Endometrial microvascular endothelial cells (primary cell): Measurements from ENCODE around the gene CLEC4F. TPM values are rescaled to one million over a fixed set of nuclear protein-coding genes. Genes with fewer than 3 reads are reported as not detected.

Experiments
- in situ Hi-C: cut with HindIII; loops from 2 replicates; pipeline ENCODE4 v1.10.0; 2017; ENCODE audit warnings: low sequenced_read_pairs, low pct_unique_long_range_greater_than_20kb; ENCODE audit errors: inconsistent ontology term
- total RNA-seq: library from RNA; depleted of rRNA; stranded (reverse); fragments of >200 nt; gene quantifications from one replicate; pipeline ENCODE4 v1.2.3, GENCODE V29; 2015; ENCODE audit errors: inconsistent ontology term

The CLEC4F gene
- total RNA-seq, 1 donor from 2014 or later: not detected

DNA sequence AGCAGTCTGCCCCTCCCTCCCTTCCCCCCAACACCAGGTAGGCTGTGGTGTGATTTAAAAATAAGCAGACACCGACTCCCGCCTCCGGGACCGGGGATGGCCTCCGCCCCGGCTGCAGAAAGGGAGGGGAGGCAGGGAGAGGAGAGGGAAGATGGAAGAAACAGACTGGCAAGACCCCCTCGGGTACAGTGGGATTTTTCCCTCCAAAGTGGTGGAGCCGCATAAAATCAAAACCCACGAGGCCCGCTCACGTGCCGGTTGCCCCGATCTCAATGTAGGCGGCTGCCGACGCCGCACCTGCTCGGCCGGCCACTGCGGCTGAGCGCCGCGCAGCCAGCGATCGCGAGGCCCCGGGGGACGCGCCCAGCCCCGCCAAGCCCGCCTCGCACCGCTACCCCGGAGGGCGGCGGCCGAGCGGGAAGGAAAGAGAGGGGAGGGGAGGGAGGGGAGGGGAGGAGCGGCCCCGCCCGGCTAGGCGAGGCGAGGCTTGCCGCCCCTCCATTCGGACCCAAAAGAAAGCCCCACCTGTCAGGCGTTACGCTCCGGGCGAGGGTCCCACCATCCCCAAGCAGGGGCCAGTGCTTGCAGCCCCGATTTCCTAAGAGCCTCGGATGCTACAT, 53.2 kb downstream of the CLEC4F start:
- in situ Hi-C loops: no loop called here

- in situ Hi-C loops: no loop called here
Observed at GRCh38 chr2:70766357-70767078, 53.9 kb downstream of the CLEC4F start.

DNA sequence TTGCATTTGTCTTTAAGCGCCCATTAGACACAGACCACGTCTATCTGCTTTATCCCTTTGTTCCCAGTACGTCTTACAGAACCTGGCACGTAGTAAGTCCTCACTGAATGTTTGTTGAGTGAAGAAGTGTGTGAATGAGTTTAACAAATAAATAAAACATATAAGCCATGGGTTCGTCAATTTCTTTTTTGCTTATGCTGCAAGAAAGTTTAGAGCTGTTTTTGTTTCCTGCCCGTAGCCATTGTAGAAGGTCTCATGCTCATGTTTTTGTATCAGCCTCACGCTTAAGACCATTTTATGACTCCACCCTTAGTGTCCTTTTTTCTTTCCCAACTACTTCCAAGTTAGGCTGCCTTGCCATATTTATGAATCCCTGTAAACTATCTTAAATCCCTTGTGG, 54.9 kb downstream of the CLEC4F start:
- in situ Hi-C loops: no loop called here

DNA sequence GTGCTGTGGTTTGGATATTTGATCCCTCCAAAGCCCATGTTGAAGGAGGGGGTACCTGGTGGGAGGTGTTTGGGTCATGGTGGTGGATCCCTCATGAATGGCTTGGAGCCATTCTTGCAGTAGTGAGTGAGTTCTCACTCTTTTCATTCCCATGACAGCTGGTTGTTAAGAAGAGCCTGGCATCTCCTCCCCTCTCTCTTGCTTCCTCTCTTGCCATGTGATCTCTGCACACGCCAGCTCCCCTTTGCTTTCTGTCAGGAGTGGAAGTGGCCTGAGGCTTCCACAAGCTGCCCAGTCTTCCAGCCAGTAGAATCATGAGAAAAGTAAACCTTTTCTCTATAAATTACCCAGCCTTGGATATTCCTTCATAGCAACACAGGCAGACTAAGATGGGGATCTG, 61.0 kb downstream of the CLEC4F start:
- in situ Hi-C loops: no loop called here

Other genes starting within 250 kb of the CLEC4F start
- 0.74 TPM for gene ADD2, start 52.4 kb downstream of the CLEC4F start, total RNA-seq
- gene FIGLA, start 30.0 kb downstream of the CLEC4F start, total RNA-seq: not detected
- not detected for gene CD207, start 15.2 kb upstream of the CLEC4F start, total RNA-seq
- 6.4 TPM for gene VAX2, start 80.0 kb upstream of the CLEC4F start, total RNA-seq
- not detected for gene ATP6V1B1, start 115.3 kb upstream of the CLEC4F start, total RNA-seq
- gene ANKRD53, start 158.0 kb upstream of the CLEC4F start, total RNA-seq: not detected
- gene TEX261, start 174.3 kb upstream of the CLEC4F start, total RNA-seq: 88.5 TPM
- 105 TPM for gene NAGK, start 248.0 kb upstream of the CLEC4F start, total RNA-seq